ELR (cell line): Measurements from ENCODE around the gene HAS3.
A peak's percentile ranks its signal among the peaks of the same experiment; 100 is the strongest.
"Not testable (repeated sequence)": the region's sequence is repeated elsewhere in the genome, so short reads cannot be mapped to it uniquely, and the experiment has no call there.

Source experiments
- DNase-seq: peaks from one replicate; pipeline ENCODE4 v3.0.0-alpha.2; 2015; ENCODE audit warnings: low read depth

HAS3 gene, protein sequence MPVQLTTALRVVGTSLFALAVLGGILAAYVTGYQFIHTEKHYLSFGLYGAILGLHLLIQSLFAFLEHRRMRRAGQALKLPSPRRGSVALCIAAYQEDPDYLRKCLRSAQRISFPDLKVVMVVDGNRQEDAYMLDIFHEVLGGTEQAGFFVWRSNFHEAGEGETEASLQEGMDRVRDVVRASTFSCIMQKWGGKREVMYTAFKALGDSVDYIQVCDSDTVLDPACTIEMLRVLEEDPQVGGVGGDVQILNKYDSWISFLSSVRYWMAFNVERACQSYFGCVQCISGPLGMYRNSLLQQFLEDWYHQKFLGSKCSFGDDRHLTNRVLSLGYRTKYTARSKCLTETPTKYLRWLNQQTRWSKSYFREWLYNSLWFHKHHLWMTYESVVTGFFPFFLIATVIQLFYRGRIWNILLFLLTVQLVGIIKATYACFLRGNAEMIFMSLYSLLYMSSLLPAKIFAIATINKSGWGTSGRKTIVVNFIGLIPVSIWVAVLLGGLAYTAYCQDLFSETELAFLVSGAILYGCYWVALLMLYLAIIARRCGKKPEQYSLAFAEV

DNA sequence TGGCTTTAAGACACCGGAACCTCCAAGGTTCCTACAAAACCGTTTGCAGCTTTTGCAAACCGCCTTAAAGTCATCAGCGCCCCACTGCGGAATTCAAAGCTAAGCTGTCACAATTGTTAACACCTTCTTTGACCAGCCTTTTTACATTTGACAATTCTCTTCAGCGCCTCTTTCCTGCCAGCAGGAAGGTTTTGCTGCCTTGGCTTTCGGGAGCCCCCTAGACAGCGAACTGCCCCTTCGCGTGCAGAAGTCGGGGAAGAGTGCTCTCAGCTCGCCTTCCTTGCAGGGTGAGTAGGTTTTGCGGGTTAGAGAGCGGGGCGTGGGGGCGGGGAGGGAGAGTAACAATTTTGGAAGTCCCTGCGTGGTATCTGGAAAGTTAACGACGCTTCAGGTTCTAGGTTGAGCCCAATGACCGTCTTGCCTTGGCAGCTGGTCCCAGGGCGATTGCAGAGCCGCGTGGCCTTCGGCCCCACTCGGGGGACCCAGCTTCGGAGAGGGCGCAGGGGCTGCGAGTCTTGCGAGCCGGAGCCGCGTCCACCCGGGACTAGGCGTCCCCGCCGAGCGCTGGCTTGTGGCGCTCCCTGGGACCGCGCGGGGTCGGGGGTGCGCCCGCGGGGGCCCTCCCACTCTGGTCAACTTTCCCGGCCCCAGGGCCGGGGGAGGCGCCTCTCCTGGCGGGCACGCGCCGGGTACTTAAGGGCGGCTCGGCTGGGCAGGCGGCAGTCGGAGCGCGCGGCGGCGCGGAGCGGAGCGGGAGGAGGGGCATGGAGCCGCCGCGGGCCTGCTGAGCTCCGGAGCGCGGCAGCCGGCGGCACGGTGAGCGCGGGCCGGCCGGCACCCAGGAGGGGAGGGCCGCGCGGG lies at the start of gene HAS3:
TSS of gene HAS3 (plus strand) at position 153 of the 861 bp plus-strand sequence. CDS start 3,743 bp downstream, outside the sequence.
- peak; percentile 68 for DNase-seq

DNA sequence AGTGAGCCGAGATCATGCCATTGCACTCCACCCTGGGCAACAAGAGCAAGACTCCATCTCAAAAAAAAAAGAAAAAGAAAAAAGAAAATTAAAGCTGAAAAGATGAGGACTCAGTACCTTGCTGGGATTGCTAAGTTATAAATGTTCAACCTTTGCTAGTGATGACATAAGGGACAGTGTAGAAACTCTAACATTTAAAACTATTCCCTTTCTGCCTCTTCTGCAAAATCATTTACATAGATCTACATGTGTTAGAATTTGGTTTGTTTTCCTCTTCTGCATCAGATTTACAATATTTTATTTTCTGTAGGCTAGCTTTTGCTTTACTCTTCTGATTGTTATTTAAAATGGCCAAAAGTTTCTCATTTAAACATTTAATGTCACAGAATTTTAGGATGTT lies 49.5 kb upstream of the HAS3 start:
- no peak for DNase-seq

DNA sequence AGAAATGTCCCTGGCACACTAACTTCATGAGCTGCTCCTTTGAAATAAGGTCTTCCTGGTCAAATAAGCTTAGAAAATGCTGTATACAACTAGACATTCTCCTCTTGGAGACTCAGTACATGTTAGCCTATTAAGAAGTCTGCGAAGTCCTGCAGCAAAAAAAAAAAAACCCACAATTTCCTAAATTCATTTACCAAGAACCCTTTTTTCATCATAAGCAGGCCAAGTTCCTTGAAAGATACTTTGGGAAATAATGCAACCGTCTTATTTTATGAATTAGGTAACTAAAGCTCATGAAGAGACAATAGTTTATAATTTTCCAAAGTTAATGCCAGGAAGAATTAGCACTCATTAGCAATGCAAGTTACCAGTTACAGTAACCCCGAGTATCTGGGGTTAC lies 49.0 kb upstream of the HAS3 start:
- no peak for DNase-seq

DNA sequence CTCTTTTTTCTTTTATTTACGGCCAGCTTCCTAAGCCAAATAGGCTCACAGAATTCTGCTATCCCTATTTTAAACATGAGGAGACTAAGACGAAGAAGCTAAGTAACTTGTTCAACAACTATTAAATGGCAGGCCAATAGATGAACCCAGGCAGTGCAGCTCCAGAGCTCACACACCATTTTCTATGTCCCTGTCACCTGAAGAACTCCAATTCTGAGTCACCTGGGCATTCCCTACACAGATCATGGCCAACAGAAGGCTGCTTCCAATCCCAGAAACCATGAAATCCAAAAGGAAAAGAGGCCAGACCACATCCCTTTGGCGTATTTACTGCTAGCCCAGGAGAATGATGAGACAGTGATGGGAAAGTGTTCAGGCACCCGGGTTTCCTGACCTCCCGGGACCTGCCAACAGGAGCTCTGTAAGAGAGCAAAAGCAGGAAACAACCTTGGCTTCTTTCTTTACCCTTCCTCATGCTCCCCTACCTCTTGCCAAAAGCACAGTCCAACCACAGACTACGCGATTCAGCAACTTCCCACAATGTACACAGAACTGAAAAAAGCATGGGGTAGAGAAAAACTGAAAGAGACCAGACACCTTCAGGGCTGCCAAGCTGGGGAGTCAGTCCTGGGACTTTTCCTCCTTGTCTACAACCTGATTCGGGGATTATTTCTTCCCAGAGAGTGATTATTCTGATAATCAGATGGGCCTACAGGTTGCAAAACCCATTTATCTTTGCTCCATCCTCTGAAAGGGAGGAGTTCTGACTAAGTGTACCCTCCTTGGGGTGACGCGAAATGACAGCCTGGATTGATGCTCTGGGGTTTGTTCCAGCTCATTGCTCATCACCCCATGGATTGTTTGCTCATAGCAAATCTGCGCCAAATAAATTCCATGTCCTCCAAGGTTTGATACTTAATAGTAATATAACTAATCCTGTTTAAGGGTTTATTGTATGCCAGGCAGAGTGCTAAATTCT lies 47.8 kb upstream of the HAS3 start:
- DNase-seq = peak; percentile 91

DNA sequence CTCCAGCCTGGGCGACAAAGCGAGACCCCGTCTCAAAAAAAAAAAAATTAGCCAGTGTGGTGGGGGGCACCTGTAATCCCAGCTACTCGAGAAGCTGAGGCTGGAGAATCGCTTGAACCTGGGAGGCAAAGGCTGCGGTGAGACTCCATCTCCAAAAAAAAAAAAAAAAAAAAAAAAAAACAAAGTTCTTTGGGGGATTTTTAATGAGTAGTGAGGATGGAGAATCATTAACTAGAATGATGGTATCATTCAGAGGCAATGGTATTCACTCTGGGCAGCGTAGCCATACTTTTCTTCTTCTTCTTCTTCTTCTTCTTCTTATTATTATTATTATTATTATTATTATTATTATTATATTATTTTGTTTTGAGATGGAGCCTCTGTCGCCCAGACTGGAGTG lies 42.0 kb upstream of the HAS3 start:
- DNase-seq = not testable (repeated sequence)

DNA sequence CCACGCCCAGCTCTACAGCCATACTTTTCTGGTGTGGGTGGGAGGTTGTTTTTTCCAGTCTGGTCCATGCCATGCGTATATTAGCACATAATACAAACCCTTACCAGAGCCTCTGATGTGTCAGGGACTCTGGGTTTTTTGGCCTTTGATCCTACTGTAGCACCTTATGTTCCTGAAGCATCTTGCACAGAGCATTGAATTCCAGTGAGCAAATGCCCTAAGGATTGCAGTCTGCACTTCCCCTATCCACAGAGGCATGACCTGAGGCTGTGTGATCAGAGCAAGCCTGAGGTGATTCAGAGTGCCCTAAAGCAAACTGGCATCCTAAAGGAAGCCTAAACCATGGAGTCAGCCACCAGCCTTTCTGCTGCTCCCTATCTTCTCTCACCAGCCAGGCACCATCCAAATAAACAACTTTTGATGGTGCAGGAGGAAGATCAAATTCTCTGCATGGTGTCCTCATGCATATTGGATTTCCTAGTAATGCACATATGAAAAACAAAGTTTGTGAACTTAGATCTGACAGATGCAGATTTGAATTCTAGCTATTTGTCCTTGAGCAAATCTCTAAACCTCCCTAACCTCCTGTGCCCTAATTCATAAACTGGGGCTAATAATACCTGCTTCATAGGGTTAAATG lies 41.2 kb upstream of the HAS3 start:
- peak; percentile 96 for DNase-seq

DNA sequence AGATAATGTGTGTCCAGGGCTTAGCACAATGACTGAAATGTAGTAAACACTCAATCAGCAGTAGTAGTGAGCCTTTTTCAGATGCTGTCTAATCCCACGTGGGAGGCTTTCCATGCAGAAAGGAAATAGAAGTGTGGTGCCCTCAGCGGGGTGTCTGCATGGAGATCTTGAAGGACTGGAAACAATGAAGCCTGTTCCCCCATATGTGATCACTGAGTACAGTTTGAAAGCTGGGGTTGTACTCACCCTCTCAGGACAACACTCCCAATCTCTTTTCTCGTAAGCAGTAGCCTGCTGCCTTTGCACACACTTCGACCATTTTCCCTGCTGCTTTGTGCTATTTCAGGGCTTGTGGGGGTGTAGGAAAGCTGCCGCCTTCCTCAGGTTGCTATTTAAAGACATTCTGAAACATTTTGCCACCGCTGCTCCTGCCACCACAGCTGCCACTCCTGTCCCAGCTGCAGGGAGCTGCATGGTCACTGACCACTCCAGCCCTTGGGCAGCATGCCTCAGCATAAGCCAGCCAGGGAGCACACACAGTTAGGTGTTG lies 40.6 kb upstream of the HAS3 start:
- DNase-seq = no peak

DNA sequence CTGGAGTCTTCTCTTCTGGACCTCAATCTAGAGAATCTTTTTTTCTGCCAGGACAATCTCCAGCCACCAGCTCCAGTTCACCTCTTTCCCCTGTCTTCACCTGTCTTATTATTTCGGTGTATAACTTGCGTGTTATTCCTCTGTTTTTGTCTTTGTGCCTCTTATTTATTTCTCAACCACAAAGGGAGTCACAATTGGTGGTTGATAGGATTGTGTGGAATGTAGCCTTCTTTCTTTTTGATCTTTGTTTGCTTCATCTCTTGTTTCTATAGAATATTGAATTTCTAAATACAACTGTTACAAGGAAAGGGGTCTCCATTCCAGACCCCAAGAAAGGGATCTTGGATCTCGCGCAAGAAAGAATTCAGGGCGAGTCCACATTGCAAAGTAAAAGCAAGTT lies 35.9 kb upstream of the HAS3 start:
- DNase-seq = no peak

DNA sequence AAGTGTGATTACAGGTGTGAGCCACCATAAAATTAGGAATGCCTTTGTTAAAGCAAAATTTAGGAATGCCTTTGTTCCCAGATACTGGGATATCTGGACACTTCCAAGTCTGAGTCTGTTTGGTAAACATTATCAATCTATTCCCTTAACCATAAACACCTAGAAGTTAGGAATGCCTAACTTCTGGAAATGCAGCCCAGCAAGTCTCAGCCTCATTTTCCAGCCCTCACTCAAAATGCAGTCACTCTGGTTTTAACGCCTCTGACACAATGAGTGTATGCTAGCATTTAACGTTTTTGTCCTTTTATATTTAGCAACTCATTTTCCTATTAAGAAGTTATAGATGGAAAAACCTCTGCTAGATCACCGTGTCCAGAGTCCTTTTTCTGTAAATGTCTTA lies 34.4 kb upstream of the HAS3 start:
- DNase-seq = no peak

DNA sequence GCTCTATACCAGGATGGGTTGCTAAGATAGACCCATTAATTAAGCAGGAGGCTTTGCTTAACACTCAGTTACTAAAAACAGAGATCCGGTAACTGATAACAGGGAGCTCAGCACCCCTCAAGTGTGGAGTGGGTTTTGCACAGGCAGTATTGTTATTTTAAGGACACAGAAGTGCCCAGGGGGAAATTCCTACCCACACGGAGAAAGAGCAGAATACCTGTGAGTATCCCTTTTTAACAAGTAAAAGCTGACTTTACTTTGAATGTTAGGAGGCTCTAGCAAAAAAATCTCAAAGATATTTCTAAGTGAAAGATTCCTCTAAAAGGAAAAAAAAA lies 32.8 kb upstream of the HAS3 start:
- no peak for DNase-seq

DNA sequence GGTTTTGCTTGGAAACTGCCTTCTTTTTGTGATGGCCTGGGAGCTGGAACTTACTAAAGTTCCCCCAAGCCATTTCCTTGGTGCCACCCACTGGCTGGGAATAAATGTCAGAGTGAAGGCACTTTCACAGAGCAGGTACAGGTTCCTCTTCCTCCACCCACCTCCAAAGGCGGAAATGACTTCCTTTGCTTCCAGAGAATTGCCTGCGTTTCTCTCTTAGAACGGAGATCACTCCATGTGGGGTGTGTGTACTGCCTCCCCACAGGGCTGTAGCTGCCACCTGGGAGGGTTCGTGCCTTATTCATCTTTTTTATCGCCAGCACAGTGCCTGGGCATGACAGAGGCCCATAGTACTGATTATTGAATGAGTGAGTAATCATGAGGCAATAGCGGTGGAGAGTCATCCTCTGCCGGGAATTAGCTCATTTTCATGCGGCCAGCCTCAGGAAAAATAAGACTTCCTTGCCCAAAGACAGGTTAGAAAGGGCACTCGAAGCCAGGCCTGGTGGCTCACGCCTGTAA lies 32.2 kb upstream of the HAS3 start:
- peak; percentile 97 for DNase-seq

DNA sequence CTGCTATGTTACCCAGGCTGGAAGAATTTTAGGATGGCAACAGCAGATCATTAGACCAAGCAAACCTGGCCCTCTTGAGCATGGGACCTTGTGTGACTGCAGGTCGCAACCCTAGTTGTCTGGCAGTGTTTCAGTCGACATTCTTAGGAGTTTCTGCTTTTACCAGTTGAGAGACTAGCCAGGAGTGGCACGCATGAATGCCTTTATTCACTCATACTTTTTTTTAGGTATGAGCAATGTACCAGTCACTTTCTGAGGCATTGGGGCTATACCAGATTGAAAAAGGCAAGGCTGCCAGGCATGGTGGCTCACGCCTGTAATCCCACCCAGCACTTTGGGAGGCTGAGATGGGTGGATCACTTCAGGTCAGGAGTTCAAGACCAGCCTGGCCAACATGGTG lies 28.2 kb upstream of the HAS3 start:
- peak; percentile 86 for DNase-seq

DNA sequence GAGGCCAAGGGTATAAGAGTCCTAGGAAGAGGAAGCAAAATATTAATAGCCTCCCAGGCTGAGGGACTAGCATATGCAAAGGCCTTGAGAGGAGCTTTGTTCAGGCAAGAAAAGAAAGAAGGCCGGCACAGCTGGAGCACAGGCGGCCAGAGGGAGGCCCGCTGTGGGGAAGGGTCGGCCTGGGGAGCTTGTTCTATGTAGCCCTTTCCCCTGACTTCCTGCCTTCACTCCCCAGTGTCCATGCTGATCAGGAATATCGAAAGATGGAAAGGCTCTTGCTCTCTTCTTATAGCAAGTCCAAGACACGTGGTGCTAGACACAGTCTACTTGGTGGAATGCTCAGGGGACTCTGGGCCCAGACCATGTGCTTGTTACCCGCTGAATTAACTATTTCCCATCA lies 27.4 kb upstream of the HAS3 start:
- no peak for DNase-seq

DNA sequence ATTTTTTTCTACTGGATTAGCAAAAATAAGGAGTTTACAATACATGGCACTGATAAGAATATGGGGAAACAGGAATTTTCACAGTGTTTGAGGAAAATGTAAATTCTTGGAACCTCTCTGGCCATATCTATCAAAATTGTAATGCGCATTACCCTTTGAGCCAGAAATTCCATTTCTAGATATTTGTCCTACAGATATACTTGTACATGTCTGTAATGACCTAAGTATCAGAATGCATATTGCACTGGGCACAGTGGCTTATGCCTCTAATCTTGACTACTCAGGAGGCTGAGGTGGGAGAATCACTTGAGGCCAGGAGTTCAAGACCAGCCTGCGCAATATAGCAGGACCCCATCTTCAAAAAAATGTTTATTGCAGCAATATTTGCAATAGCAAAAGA lies 25.8 kb upstream of the HAS3 start:
- no peak for DNase-seq

DNA sequence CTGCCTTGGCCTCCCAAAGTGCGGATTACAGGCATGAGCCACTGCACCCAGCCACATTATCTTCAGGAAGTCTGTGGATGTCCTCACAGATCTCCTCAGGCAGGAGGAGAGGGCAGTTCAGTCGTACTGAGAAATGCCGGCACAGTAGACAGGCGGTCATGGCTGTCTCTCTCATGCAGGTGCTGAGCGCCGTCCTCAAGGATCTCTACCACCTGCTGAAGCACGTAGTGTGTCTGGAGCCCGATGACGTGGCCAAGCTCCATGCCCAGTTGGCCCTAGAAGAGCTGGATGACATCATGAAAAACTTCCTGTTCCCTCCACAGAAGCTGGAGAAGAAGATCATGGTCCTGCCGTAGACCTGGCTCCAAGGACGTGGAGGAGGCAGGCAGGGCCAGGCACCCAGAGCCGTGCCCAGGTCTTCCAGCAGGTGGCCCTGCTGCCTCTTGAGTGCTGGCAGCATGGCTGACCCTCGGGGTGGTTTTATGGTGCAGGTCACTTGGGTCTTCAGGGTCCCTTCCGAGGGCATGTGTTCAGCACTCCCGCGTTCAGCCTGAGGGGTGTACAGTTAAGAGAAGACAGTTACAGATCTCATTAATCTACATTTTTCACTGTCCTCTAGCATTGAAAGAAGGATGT lies 22.0 kb upstream of the HAS3 start:
- no peak for DNase-seq

DNA sequence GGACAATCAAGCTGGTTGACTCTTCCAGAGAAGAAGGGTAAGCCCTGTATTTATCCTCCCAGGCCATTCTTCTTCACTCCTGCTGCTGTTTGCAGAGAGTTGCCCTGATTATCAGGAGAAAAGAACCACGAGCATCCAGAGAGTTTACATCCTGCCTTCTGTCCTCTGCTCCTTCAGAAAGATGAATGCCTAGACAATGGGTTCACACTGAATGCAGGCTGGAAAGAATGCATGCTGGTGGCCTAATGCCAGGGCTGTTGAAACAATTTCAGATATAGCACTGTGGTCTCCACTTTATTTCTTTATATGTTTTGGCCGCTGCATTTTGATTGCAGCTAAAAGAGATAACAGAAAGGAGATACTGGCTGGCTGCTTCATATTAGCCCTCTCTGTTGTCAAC lies 21.2 kb upstream of the HAS3 start:
- DNase-seq = no peak

DNA sequence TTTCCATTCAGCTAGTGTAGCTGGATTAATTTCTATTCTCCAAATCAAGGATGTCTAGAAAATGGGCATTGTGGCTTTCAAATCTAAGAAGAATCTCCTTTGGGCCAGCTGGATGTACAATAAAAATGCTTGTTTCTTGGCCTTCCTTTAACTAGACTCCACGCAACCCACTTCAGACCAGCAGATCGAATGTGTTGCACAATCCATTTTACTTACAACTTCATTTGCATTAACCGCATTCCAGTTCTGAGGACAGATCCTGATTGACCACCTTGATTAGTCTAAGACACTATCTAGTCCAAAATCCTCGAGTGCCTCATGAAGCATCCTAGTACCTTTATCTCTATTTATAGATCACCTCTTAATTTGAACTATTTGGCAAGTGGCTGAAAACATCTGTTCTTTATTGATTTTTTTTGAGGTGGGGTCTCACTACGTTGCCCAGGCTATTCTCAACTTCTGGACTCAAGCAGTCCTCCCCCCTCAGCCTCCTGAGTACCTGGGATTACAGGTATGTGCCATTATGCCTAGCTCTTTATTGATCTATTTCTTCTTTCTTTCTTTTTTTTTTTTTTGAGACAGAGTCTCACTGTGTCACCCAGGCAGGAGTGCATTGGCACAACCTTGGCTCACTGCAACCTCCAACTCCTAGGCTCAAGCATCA lies 20.3 kb upstream of the HAS3 start:
- DNase-seq = no peak

DNA sequence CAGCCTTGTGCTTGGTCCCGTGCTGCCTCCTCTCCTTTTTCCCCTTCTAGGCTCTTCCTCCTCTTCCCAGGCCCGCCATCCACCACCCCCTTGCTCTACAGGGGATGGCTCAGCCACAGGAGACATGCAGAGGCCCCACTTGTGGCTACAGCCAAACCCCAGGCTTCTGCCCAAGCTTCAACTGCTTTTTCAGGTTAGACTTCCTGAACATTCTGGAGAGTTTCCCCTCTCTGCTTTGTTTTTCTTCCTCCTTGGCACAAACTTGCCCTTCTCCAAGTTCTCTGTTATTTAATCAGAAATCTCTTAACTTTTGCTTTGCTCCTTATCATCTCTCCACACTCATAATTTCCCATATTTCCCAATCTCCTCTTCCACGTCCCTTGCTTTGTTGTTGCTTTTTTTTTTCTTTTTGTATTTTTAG lies 18.3 kb upstream of the HAS3 start:
- no peak for DNase-seq

DNA sequence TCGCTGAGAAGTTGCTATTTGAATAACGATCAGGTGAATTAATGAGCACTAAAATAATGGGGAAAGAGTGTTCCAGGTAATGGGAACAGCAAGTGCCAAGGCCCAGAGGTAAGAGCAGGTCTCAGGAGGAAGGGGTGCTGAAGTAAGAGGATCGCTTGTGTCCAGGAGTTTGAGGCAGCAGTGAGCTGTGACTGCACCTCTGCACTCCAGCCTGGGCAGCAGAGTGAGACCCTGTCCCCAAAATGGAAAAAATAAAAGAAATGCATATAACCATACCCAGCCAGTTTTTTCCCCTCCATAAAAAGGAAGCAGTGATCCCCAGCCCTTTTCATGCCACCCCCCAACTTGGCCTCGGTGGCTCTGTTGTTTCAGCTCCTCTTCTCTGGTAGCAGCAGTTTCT lies 16.8 kb upstream of the HAS3 start:
- no peak for DNase-seq
